Frontal cortex (tissue), 4 donors: ENCODE results near the gene NEURL3. TPM values are rescaled to one million over a fixed set of nuclear protein-coding genes. Genes with fewer than 3 reads are reported as not detected.
"Not testable (repeated sequence)": the region's sequence is repeated elsewhere in the genome, so short reads cannot be mapped to it uniquely, and the experiment has no call there.

Source experiments
- DNase-seq, 2 donors: peaks; one replicate each; pipeline ENCODE4 v3.0.0; 2012; ENCODE audit warnings: low spot score in 2 of 2
- FAIRE-seq: peaks from 2 replicates; lab custom pipeline; 2012; peaks lifted over from hg19 to GRCh38; lab: Jason Lieb, UNC
- total RNA-seq: library from RNA; depleted of rRNA; stranded (reverse); fragments of >200 nt; gene quantifications from one replicate; pipeline ENCODE4 v1.2.3, GENCODE V29; 2014
- donor health status: control.
- donor health status: control.
- donor health status: control.

Gene NEURL3
- total RNA-seq: not detected

GRCh38 chr2:96505231-96505889, at the start of gene NEURL3:
Gene NEURL3 (minus strand): TSS chr2:96505357. CDS start chr2:96505286, 71 bp downstream.
- FAIRE-seq (no peak), DNase-seq (no peak)

- peak; percentile 68 to 86 for DNase-seq
- no peak for FAIRE-seq
Measured at GRCh38 chr2:96554293-96555145, 49.4 kb upstream of the NEURL3 start.

GRCh38 chr2:96553957-96554292, 48.8 kb upstream of the NEURL3 start:
- DNase-seq, FAIRE-seq: not testable (repeated sequence)

GRCh38 chr2:96553176-96553956, 48.2 kb upstream of the NEURL3 start:
- DNase-seq (no peak), FAIRE-seq (no peak)

GRCh38 chr2:96552315-96553175, 47.4 kb upstream of the NEURL3 start:
- DNase-seq (no peak), FAIRE-seq (no peak)

GRCh38 chr2:96551605-96552314, 46.6 kb upstream of the NEURL3 start:
- DNase-seq: no peak
- FAIRE-seq: no peak

- DNase-seq (no peak), FAIRE-seq (no peak)
Measured at GRCh38 chr2:96550787-96551604, 45.8 kb upstream of the NEURL3 start.

GRCh38 chr2:96549967-96550786, 45.0 kb upstream of the NEURL3 start:
- FAIRE-seq (no peak), DNase-seq (no peak)

GRCh38 chr2:96549466-96549785, 44.3 kb upstream of the NEURL3 start:
- no peak for DNase-seq
- no peak for FAIRE-seq

- DNase-seq: no peak
- FAIRE-seq: no peak
Measured at GRCh38 chr2:96548558-96549465, 43.7 kb upstream of the NEURL3 start.

- DNase-seq: no peak
- FAIRE-seq: no peak
Measured at GRCh38 chr2:96547731-96548171, 42.6 kb upstream of the NEURL3 start.

- no peak for FAIRE-seq
- no peak for DNase-seq
Measured at GRCh38 chr2:96547203-96547641, 42.1 kb upstream of the NEURL3 start.

- FAIRE-seq (no peak), DNase-seq (no peak)
Measured at GRCh38 chr2:96546797-96547196, 41.6 kb upstream of the NEURL3 start.

- FAIRE-seq (no peak), DNase-seq (no peak)
Measured at GRCh38 chr2:96546321-96546720, 41.2 kb upstream of the NEURL3 start.

GRCh38 chr2:96542357-96542977, 37.3 kb upstream of the NEURL3 start:
- no peak for DNase-seq
- no peak for FAIRE-seq
